Neuronal stem cell (in vitro differentiated cells): ENCODE measurements around the gene IZUMO2.
"Not testable (repeated sequence)": the region's sequence is repeated elsewhere in the genome, so short reads cannot be mapped to it uniquely, and the experiment has no call there.

ENCODE experiments used
- DNase-seq: peaks from one replicate; pipeline ENCODE4 v3.0.0-alpha.2; 2013; ENCODE audit warnings: low spot score
- H2AFZ ChIP-seq: one replicate; pipeline ENCODE4 v1.6.1; 2013; ENCODE audit warnings: mild to moderate bottlenecking, low read length, inconsistent platforms
- H2AK5ac ChIP-seq: 2 replicates; pipeline ENCODE4 v1.6.1; 2013; ENCODE audit warnings: low read depth, mild to moderate bottlenecking, inconsistent platforms, low read length, moderate library complexity, mixed read lengths
- H2BK120ac ChIP-seq: 2 replicates; pipeline ENCODE4 v1.6.1; 2013; ENCODE audit warnings: low read depth, mild to moderate bottlenecking, inconsistent platforms, low read length, moderate library complexity, mixed read lengths
- H2BK12ac ChIP-seq: one replicate; pipeline ENCODE4 v1.6.1; 2013; ENCODE audit warnings: low read length, inconsistent platforms
- H2BK15ac ChIP-seq: 2 replicates; pipeline ENCODE4 v1.6.1; 2013; ENCODE audit warnings: mild to moderate bottlenecking, low read length, inconsistent platforms, mixed read lengths
- H2BK5ac ChIP-seq: one replicate; pipeline ENCODE4 v1.6.1; 2013; ENCODE audit warnings: inconsistent platforms, mild to moderate bottlenecking, low read length, moderate library complexity
- H3K14ac ChIP-seq: one replicate; pipeline ENCODE4 v1.6.1; 2013; ENCODE audit warnings: low read length, inconsistent platforms
- H3K18ac ChIP-seq: 2 replicates; pipeline ENCODE4 v1.6.1; 2013; ENCODE audit warnings: low read length, inconsistent platforms
- H3K23ac ChIP-seq: 2 replicates; pipeline ENCODE4 v1.6.1; 2013; ENCODE audit warnings: low read depth, mild to moderate bottlenecking, mixed read lengths, low read length, inconsistent platforms; ENCODE audit not compliant: poor library complexity
- H3K27ac ChIP-seq: replicated peaks from 3 replicates; pipeline ENCODE4 v1.5.1; 2013; ENCODE audit warnings: low read length, inconsistent platforms
- H3K27me3 ChIP-seq, 3 experiments: 2 replicates each; pipeline ENCODE4 v1.6.1; 2013; ENCODE audit warnings: low read length in 3 of 3, mild to moderate bottlenecking in 2 of 3, inconsistent platforms in 1 of 3, low read depth in 1 of 3, mixed read lengths in 1 of 3, moderate library complexity in 1 of 3; ENCODE audit not compliant: control insufficient read depth in 3 of 3, insufficient read depth in 3 of 3
- H3K36me3 ChIP-seq, 2 donors: replicated peaks in 1 of 2; 2 replicates each; pipeline ENCODE4 v1.6.1; 2013; ENCODE audit warnings: low read length in 2 of 2; ENCODE audit not compliant: control insufficient read depth in 2 of 2, insufficient read depth in 2 of 2
- H3K4ac ChIP-seq: 2 replicates; pipeline ENCODE4 v1.6.1; 2013; ENCODE audit warnings: inconsistent platforms, mild to moderate bottlenecking, low read length, moderate library complexity
- H3K4me1 ChIP-seq, 2 donors: 1 replicate in 1 of 2; 2 replicates in 1 of 2; pipeline ENCODE4 v1.6.1; 2013; ENCODE audit warnings: low read length in 2 of 2, low read depth in 1 of 2; ENCODE audit not compliant: control insufficient read depth in 2 of 2, insufficient read depth in 1 of 2
- H3K4me2 ChIP-seq: one replicate; pipeline ENCODE4 v1.6.1; 2013; ENCODE audit warnings: mild to moderate bottlenecking, low read length, inconsistent platforms; ENCODE audit not compliant: insufficient read depth, poor library complexity, severe bottlenecking
- H3K4me3 ChIP-seq, 2 donors: 2 replicates each; pipeline ENCODE4 v1.5.1; 2013; ENCODE audit warnings: low read length in 2 of 2, mild to moderate bottlenecking in 2 of 2, inconsistent platforms in 1 of 2, moderate library complexity in 1 of 2
- H3K79me1 ChIP-seq: one replicate; pipeline ENCODE4 v1.6.1; 2013; ENCODE audit warnings: low read depth, mild to moderate bottlenecking, inconsistent platforms, low read length, moderate library complexity
- H3K9ac ChIP-seq: one replicate; pipeline ENCODE4 v1.6.1; 2013; ENCODE audit warnings: mild to moderate bottlenecking, low read depth, low read length, inconsistent platforms; ENCODE audit not compliant: poor library complexity
- H3K9me3 ChIP-seq, 2 donors: replicated peaks in 1 of 2; 2 replicates each; pipeline versions ENCODE3 to v1.6.1; 2013; ENCODE audit warnings: low read length in 2 of 2, mild to moderate bottlenecking in 2 of 2, inconsistent platforms in 1 of 2, low read depth in 1 of 2, mixed read lengths in 1 of 2, moderate library complexity in 1 of 2; ENCODE audit not compliant: control insufficient read depth in 2 of 2, insufficient read depth in 1 of 2
- H4K8ac ChIP-seq: one replicate; pipeline ENCODE4 v1.6.1; 2013; ENCODE audit warnings: low read depth, mild to moderate bottlenecking, inconsistent platforms, low read length, moderate library complexity
- H4K91ac ChIP-seq: one replicate; pipeline ENCODE4 v1.6.1; 2013; ENCODE audit warnings: low read length, low read depth, mild to moderate bottlenecking, inconsistent platforms; ENCODE audit not compliant: poor library complexity
- WGBS, 2 donors: extraction: QIAGEN DNeasy Blood & Tissue Kit; methylation state at CpG; one replicate each; pipeline ENCODE4 v1.1.7; 2013; ENCODE audit warnings: missing lambda C conversion rate in 2 of 2, mixed read lengths in 1 of 2; ENCODE audit not compliant: insufficient read length in 2 of 2, insufficient replicate concordance in 1 of 2; ENCODE audit errors: extremely low coverage in 2 of 2; 5-methylcytosine and 5-hydroxymethylcytosine counted together

The IZUMO2 gene

DNA sequence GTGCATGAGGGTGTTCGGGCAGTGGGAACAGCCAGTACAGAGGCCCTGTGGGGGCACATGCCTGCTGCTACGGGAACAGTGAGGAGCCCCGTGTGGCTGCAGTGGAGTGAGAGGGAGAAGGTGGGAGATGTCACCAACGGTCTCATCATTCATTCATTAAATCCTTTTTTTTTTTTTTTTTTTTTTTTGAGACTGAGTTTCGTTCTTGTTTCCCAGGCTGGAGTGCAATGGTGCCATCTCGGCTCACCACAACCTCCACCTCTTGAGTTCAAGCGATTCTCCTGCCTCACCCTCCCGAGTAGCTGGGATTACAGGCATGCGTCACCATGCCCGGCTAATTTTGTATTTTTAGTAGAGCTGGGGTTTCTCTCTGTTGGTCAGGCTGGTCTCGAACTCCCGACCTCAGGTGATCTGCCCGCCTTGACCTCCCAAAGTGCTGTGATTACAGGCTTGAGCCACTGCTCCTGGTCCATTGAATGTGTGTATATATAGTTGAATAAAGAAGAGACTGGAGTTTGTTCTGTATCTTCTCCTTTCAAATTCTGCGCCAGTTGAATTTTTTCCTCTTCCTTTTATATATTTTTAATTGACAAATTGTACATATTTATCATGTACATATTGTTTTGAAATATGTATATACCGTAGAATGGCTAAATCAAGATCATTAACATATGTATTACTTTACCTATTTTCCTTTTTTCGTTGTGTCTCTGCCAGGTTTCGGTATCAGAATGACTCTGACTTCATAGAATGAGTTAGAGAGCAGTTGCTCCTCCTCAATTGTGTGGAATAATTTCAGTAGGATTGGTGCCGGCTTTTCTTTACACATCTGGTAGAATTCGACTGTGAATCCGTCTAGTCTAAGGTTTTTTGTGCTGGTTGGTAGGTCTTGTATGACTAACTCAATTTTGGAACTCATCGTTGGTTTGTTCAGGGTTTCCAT, 28.0 kb downstream of the IZUMO2 start:
- not testable (repeated sequence) for H3K9me3 ChIP-seq, H2AK5ac ChIP-seq, DNase-seq, H3K27ac ChIP-seq, H3K14ac ChIP-seq, H2AFZ ChIP-seq, H3K4me3 ChIP-seq, H3K9ac ChIP-seq, H2BK120ac ChIP-seq, H3K23ac ChIP-seq, H2BK15ac ChIP-seq, H4K8ac ChIP-seq, H3K4me2 ChIP-seq, H3K27me3 ChIP-seq, H2BK5ac ChIP-seq, H3K4ac ChIP-seq, H2BK12ac ChIP-seq, H3K79me1 ChIP-seq, H3K18ac ChIP-seq, H3K36me3 ChIP-seq, H4K91ac ChIP-seq, H3K4me1 ChIP-seq
- no CpG with 5 or more reads among the region's 21 CpGs for WGBS, 2 donors

DNA sequence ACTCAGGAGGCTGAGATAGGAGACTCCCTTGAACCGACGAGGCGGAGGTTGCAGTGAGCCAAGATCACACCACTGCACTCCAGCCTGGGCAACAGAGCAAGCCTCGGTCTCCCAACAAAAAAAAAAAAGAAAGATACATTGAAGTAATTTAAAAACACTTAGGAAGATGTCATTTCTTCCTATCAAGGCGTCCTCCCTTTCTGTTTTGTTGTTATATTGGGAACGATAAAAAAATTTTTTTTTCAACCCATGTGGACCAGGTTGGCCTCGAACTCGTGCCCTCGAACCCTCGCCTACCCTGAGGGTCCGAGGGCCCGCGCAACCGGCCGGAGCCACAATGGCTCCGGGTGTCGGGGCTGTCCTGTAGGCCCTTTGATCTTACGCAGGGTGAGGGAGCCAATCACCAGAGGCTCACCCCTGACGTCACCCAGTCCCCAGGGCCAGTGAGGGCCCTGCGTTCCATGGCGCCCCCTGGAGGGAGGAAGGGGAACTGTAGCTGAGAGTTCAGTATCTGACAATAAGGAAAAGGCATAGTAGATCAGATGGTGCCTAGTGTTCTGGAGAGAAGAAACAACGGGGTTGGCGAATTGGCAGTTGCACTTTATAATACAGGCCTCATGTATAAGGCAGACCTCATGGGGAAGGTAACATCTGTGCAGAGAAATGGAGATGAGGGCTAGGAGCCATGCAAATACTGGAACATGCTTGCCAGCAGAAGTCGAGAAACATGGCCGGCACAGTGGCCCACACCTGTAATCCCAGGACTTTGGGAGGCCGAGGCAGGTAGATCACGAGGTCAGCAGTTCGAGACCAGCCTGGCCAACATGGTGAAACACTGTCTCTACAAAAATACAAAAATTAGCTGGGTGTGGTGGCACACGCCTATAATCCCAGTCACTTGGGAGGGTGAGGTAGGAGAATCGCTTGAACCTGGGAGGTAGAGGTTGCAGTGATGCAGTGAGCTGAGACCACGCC, 29.3 kb downstream of the IZUMO2 start:
- H2BK5ac ChIP-seq, H4K91ac ChIP-seq, H2AK5ac ChIP-seq, H2BK120ac ChIP-seq, H3K18ac ChIP-seq, H3K4me2 ChIP-seq, H2BK15ac ChIP-seq, H3K36me3 ChIP-seq, H3K14ac ChIP-seq, H3K4ac ChIP-seq, H3K9ac ChIP-seq, H2AFZ ChIP-seq, H3K27ac ChIP-seq, H3K23ac ChIP-seq, H3K27me3 ChIP-seq, H3K4me3 ChIP-seq, DNase-seq, H3K9me3 ChIP-seq, H3K4me1 ChIP-seq, H2BK12ac ChIP-seq, H4K8ac ChIP-seq, H3K79me1 ChIP-seq: not testable (repeated sequence)
- WGBS, 2 donors: no CpG with 5 or more reads among the region's 31 CpGs

DNA sequence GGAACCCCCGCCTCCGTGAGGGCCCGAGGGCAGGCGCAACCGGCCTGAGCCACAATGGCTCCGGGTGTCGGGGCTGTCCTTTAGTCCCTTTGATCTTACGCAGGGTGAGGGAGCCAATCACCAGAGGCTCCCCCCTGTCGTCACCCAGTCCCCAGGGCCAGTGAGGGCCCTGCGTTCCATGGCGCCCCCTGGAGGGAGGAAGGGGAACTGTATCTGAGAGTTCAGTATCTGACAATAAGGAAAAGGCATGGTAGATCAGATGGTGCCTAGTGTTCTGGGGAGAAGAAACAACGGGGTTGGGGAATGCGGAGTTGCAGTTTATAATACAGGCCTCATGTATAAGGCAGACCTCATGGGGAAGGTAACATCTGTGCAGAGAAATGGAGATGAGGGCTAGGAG, 59.1 kb downstream of the IZUMO2 start:
- DNase-seq, H2BK15ac ChIP-seq, H2BK120ac ChIP-seq, H4K91ac ChIP-seq, H3K9me3 ChIP-seq, H4K8ac ChIP-seq, H2BK12ac ChIP-seq, H3K4me3 ChIP-seq, H3K27ac ChIP-seq, H2AK5ac ChIP-seq, H3K18ac ChIP-seq, H3K4me1 ChIP-seq, H2BK5ac ChIP-seq, H3K4me2 ChIP-seq, H3K36me3 ChIP-seq, H3K4ac ChIP-seq, H3K27me3 ChIP-seq, H3K9ac ChIP-seq, H2AFZ ChIP-seq, H3K14ac ChIP-seq, H3K79me1 ChIP-seq, H3K23ac ChIP-seq: not testable (repeated sequence)
- WGBS, 2 donors: no CpG with 5 or more reads among the region's 13 CpGs

DNA sequence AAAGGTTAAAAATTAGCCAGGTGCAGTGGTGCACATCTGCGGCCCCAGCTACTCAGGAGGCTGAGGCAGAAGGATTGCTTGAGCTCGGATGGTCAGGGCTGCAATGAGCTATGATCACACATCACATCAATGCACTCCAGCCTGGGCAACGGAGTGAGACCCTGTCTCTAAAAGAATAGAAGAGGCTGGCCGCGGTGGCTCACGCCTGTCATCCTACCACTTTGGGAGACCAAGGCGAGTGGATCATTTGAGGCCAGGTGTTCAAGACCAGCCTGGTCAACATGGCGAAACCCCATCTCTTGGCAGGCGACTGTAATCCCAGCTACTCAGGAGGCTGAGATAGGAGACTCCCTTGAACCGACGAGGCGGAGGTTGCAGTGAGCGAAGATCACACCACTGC, 59.7 kb downstream of the IZUMO2 start:
- not testable (repeated sequence) for H2BK12ac ChIP-seq, H3K14ac ChIP-seq, H4K8ac ChIP-seq, H3K27me3 ChIP-seq, H3K23ac ChIP-seq, H2BK5ac ChIP-seq, H3K4ac ChIP-seq, H2BK120ac ChIP-seq, H3K4me3 ChIP-seq, H3K4me1 ChIP-seq, H3K79me1 ChIP-seq, H3K36me3 ChIP-seq, H3K4me2 ChIP-seq, H4K91ac ChIP-seq, H2AK5ac ChIP-seq, H2BK15ac ChIP-seq, H3K9me3 ChIP-seq, H2AFZ ChIP-seq, H3K18ac ChIP-seq, H3K27ac ChIP-seq, H3K9ac ChIP-seq, DNase-seq
- WGBS, 2 donors: no CpG with 5 or more reads among the region's 13 CpGs
